ENCODE data around the gene NPTXR.
"Not testable (repeated sequence)": the region's sequence is repeated elsewhere in the genome, so short reads cannot be mapped to it uniquely, and the experiment has no call there.

NPTXR gene

DNA sequence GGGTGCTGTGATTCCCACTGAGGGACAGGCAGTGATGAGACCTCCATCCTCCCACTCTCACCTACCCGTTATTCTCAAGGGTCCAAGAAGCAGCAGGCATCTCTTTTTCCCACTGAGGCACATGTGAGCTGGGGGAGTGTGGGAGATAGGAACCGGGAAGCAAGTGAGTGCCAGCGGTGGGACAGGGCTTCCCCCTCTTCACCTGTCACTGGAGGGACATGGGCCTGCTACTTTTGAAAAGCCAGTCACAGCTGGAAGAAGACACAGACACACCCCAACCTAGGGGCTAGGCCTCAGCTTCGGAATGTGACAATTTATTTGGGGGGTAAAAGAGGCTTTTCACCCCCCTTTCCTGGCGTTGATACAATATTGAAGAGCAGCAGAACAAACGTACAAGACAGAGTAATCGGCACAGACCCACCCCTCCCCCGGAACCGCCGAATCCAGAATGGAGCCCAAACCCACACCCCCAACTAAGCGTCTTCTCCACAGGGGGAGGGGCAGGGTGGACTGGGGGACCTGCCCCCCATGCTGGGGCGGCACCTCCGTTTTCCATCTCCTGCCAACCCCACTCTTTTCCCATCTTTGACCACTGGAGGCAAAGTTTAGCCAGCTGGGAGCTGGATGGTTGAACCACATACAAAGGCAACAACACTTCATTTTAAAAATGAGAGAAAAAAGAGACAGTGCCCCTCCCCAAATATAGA lies 17.5 kb upstream of the NPTXR start:
- no peak overlapping the region for H3K27ac ChIP-seq (ENCODE audit: low read length)
- H3K4me1 ChIP-seq (ENCODE audit: insufficient read depth, low read length), result peaks cover 22% of the 10 kb centered on the region; the same call in 1 of the 2 replicates
- H3K36me3 ChIP-seq (ENCODE audit: insufficient read depth, low read depth, low read length), result peaks cover 18% of the 10 kb centered on the region

DNA sequence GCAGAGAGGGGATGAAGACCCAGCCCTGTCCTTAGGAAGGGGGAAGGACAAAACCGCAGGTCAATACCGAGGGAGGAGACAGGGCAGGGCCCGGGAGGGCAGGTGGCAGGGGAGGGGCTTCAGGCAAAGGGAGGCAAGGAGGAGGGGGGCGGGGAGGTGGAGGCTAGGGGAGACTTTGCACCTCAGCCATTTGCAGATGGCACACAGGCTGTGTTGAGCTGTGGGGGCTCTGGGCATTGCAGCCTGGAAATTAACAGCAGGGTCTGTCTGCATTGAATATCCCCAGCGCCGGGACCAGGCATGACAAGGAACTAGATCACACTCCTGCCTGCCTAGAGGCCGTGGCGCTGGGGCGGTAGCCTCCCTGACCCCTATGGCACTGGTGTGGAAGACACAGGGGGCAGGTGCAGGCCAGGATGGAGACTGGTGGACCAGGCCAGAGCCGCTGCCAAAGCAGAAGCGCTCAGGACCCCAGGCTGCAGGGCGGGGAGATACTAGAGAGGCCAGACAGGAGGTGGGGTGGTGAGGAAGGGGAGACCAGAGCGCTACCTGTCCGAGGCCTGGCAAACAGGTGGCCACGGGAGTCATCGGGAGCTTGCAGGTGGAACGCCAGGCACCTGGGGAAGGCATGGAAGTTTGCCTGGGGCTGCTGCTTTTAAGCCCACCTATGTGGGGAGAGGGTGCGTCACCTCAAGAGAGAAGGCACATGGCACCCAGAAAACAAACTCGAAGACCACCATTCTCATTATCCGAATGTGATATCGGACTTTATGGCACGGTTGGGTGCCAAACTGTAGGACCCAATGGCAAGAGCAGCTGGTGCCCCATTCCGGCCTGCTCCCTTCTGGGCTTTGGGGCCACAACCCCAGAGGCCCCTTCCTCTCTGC lies 16.7 kb upstream of the NPTXR start:
- no peak overlapping the region for H3K9ac ChIP-seq (ENCODE audit: low read depth, low read length)
- H3K4me3 ChIP-seq (ENCODE audit: low read length), result no peak overlapping the region
- peaks cover 11% of the 10 kb centered on the region for H3K36me3 ChIP-seq (ENCODE audit: insufficient read depth, low read depth, low read length)
- no peak overlapping the region for H3K27ac ChIP-seq (ENCODE audit: low read length)
- H3K9me3 ChIP-seq (ENCODE audit: insufficient read depth, low read depth, low read length), result no peaks in the 10 kb centered on the region
- H3K4me1 ChIP-seq (ENCODE audit: insufficient read depth, low read length), result peaks cover 22% of the 10 kb centered on the region; the same call in 1 of the 2 replicates
- H3K27me3 ChIP-seq (ENCODE audit: insufficient read depth, low read length), result peaks cover 18% of the 10 kb centered on the region; the same call in 1 of the 2 replicates

More for the DNA sequence above, 17.5 kb upstream of the NPTXR start:
- no peaks in the 10 kb centered on the region for H3K9me3 ChIP-seq (ENCODE audit: insufficient read depth, low read depth, low read length)
- no peak overlapping the region for H3K9ac ChIP-seq (ENCODE audit: low read depth, low read length)
- no peak overlapping the region for H3K4me3 ChIP-seq (ENCODE audit: low read length)
- peaks cover 18% of the 10 kb centered on the region; the same call in 1 of the 2 replicates for H3K27me3 ChIP-seq (ENCODE audit: insufficient read depth, low read length)

DNA sequence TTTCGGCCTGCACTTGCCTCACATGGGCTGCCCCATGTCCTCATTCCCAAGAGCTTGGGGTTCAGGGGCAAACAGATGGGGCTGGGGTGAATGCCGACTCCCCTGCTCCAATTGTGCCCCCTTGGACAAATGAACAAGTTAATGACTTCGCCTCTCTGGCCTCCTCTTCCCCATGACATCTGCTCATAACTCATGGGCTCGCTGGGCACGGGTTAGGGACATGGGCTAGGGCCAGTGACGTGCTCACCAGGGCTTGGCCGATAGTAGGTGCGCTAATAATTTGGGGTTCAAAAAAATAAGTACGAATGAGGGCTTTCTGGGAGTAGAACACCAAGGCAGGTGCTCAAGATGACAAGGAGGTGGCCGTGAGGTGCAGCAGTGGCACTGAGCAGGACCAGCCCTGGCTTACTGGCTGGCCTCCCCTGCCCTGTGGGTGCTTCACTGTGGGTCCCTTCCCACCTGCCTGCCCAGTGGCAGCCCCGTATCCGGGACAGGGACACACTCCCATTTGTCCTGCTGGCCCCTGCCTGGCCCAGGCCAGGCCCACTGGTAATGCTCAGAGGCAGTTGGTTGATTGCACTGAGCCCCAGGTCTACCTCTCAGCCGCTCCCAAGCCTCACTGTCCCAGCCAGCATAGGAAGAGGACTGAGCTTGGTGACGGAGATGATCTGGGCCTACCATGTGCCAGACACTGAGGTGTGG lies 15.9 kb upstream of the NPTXR start:
- Histone ChIP-seq H3K4me1 (ENCODE audit: insufficient read depth, low read length) (peaks cover 21% of the 10 kb centered on the region; the same call in 1 of the 2 replicates), H3K27ac (ENCODE audit: low read length) (no peak overlapping the region), H3K36me3 (ENCODE audit: insufficient read depth, low read depth, low read length) (peaks cover 3% of the 10 kb centered on the region; the same call in 1 of the 2 replicates), H3K9ac (ENCODE audit: low read depth, low read length) (no peak overlapping the region), H3K9me3 (ENCODE audit: insufficient read depth, low read depth, low read length) (no peaks in the 10 kb centered on the region), H3K4me3 (ENCODE audit: low read length) (no peak overlapping the region), H3K27me3 (ENCODE audit: insufficient read depth, low read length) (peaks cover 18% of the 10 kb centered on the region; the same call in 1 of the 2 replicates)

DNA sequence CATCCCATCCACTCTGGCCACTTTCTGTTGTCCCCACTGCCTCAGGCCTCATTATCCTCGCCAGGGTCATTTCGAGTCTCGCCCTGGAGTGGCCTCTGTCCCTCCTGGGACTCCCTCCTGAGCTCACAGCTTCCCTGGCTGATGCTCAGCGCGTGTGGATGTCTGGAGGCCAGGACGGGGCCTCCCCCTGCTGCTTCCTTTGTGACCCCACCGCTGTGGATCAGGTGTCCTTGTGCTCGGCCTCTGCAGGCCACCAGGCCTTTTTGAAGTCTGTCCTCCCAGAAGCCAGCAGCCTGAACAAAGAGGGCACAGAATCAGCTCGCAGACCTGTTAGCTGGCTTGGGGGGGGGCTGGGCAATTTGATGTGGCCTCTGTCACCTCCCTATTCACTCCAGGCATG lies 14.7 kb upstream of the NPTXR start:
- H3K4me1 ChIP-seq (ENCODE audit: insufficient read depth, low read length), result peaks cover 11% of the 10 kb centered on the region; the same call in 1 of the 2 replicates

DNA sequence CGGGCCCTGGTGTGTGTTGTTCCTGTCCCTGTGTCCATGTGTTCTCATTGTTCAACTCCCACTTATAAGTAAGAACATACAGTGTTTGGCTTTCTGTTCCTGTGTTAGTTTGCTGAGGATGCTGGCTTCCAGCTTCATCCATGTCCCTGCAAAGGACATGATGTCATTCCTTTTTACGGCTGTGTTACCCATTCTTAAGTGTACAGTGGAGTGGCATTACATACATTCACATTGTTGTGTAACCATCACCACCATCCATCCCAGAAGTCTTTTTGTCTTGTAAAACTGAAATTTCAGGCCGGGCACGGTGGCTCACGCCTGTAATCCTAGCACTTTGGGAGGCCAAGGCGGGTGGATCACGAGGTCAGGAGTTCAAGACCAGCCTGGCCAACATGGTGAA lies 10.6 kb upstream of the NPTXR start:
- H3K27ac ChIP-seq (ENCODE audit: low read length); H3K9me3 ChIP-seq (ENCODE audit: insufficient read depth, low read depth, low read length); H3K36me3 ChIP-seq (ENCODE audit: insufficient read depth, low read depth, low read length); H3K4me3 ChIP-seq (ENCODE audit: low read length); H3K9ac ChIP-seq (ENCODE audit: low read depth, low read length); H3K4me1 ChIP-seq (ENCODE audit: insufficient read depth, low read length): not testable (repeated sequence)
- H3K27me3 ChIP-seq (ENCODE audit: insufficient read depth, low read length), result peaks cover 34% of the 10 kb centered on the region

More for the DNA sequence above, 14.7 kb upstream of the NPTXR start:
- Histone ChIP-seq H3K4me3 (ENCODE audit: low read length) (no peak overlapping the region), H3K36me3 (ENCODE audit: insufficient read depth, low read depth, low read length) (no peaks in the 10 kb centered on the region), H3K9me3 (ENCODE audit: insufficient read depth, low read depth, low read length) (no peaks in the 10 kb centered on the region), H3K27me3 (ENCODE audit: insufficient read depth, low read length) (peaks cover 18% of the 10 kb centered on the region; the same call in 1 of the 2 replicates), H3K27ac (ENCODE audit: low read length) (no peak overlapping the region), H3K9ac (ENCODE audit: low read depth, low read length) (no peak overlapping the region)

DNA sequence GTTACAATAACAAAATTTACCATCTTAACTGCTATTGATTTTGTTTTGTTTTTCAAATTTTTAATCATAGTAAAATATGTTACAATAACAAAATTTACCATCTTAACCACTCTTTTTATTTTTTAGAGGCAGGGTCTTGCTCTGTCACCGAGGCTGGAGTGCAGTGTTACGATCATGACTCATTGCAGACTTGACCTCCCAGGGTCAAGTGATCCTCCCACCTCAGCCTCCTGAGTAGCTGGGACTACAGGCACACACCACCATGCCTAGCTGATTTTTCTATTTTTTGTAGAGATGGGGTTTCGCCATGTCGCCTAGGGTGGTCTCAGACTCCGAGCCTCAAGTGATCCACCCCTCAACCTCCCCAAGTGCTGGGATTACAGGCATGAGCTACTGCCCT lies 10.1 kb upstream of the NPTXR start:
- H3K4me3 ChIP-seq (ENCODE audit: low read length); H3K4me1 ChIP-seq (ENCODE audit: insufficient read depth, low read length); H3K9me3 ChIP-seq (ENCODE audit: insufficient read depth, low read depth, low read length); H3K36me3 ChIP-seq (ENCODE audit: insufficient read depth, low read depth, low read length); H3K9ac ChIP-seq (ENCODE audit: low read depth, low read length); H3K27ac ChIP-seq (ENCODE audit: low read length): not testable (repeated sequence)
- peaks cover 39% of the 10 kb centered on the region for H3K27me3 ChIP-seq (ENCODE audit: insufficient read depth, low read length)

DNA sequence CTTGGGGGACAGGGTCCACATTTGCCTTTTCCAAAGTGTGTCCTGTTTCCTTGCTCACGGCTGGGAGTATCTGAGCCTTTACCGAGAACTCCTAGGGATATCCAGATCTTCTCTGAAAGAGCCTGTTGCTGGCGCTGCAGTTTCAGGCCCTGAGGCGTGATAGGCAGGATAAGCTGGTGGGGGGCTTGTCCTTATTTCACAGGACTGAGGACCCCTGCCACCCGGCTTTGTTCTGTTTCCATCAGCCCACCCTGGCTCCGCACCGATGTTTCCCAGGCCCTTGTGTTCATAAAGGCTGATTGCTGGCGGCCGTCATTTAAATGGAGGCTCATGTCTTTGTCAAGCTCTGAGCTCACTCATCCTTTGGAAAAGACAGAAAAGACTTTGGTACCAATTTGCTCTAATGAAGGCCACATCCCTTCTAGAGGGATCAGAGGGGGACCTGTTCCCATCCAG lies 9.4 kb upstream of the NPTXR start:
- H3K9me3 ChIP-seq (ENCODE audit: insufficient read depth, low read depth, low read length), result no peaks in the 10 kb centered on the region
- H3K4me1 ChIP-seq (ENCODE audit: insufficient read depth, low read length), result peaks cover 3% of the 10 kb centered on the region; the same call in 1 of the 2 replicates
- peaks cover 39% of the 10 kb centered on the region for H3K27me3 ChIP-seq (ENCODE audit: insufficient read depth, low read length)
- no peak overlapping the region for H3K9ac ChIP-seq (ENCODE audit: low read depth, low read length)
- no peak overlapping the region for H3K4me3 ChIP-seq (ENCODE audit: low read length)
- H3K27ac ChIP-seq (ENCODE audit: low read length), result no peak overlapping the region
- no peaks in the 10 kb centered on the region for H3K36me3 ChIP-seq (ENCODE audit: insufficient read depth, low read depth, low read length)

DNA sequence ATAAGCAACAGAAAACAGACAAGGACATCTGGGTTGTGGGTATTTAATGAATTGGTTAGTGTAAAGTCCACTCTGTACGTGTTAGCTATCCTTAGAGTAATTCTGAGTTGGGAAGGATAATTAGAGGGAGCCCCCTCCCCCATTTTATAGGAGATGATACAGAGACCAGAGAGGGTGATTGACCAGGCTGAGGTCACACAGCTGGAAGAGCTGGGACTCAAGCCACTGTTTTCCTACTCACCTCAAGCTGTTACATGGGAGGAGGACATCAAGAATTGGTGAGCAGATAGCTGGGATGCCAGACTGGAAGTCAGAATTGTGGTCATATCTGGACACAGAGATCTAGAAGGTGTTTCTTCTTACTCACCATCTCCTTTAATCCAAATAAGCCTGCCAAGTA lies 8.7 kb upstream of the NPTXR start:
- Histone ChIP-seq H3K4me1 (ENCODE audit: insufficient read depth, low read length) (peaks cover 3% of the 10 kb centered on the region; the same call in 1 of the 2 replicates), H3K9me3 (ENCODE audit: insufficient read depth, low read depth, low read length) (no peaks in the 10 kb centered on the region), H3K27me3 (ENCODE audit: insufficient read depth, low read length) (peaks cover 42% of the 10 kb centered on the region), H3K27ac (ENCODE audit: low read length) (no peak overlapping the region), H3K36me3 (ENCODE audit: insufficient read depth, low read depth, low read length) (no peaks in the 10 kb centered on the region), H3K4me3 (ENCODE audit: low read length) (no peak overlapping the region), H3K9ac (ENCODE audit: low read depth, low read length) (no peak overlapping the region)

DNA sequence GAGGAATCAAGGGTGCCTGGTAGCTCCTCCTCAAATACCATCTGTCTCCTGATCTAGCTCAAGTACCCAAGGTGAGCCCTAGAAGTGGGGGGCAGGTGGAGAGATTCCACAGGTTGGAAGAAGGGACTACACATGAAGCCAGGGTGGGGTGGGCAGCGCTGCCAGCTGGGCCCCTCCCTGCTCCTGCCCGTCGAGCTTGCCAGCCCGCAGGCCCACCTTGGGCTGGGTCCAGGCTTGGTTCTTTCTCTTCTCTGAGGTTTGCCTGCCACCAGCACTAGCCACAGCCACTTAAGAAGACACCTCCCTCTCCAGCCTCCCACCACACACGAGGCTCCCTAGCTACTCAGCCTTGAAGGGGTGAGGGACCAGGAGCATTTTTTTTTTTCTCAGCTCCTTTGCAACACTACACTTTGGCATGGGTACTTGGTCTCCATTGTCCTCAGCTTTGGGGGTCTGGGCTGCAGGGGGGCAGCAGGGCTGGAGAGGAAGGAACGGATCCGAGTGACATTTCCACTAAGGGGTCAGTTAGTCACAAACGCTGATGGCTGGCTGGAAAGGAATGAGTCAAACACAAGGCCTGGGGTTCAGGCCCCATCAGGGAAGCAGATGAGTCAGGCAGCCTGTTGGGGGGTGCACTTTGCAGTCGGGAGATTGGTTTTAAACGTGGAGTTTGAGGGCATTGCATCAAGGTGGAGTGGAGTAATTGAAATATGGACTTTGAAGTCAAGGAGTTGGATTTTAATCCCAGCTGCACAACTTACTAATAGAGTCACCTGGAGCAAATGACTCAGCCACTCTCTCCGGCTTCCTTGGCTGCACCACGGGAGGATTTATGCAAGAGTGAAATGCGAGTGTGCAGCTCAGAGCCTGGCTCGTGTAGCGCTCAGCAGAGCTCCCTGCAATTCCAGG lies 7.4 kb upstream of the NPTXR start:
- Histone ChIP-seq H3K27me3 (ENCODE audit: insufficient read depth, low read length) (peaks cover 49% of the 10 kb centered on the region), H3K9ac (ENCODE audit: low read depth, low read length) (no peak overlapping the region)

DNA sequence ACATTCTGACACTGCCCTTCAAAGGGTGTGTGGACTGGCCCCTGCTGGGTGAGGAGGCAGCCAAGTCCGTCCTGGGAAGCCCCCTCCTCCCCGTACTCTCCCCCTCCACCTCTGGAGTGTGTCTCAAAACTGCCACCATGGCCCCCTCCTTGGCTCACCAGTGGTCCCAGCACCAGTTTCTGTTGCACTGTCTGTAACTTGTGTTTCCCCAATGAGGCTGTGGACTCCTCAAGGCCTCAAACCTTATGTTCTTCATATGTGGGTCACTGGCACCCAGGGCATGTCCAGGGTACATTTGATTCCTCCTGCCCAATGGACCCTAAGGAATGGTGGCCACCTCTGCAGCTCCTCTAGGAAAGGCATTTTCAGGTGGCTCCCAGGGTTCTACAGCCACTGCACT lies 6.6 kb upstream of the NPTXR start:
- Histone ChIP-seq H3K9me3 (ENCODE audit: insufficient read depth, low read depth, low read length) (no peaks in the 10 kb centered on the region), H3K4me1 (ENCODE audit: insufficient read depth, low read length) (peaks cover 3% of the 10 kb centered on the region; the same call in 1 of the 2 replicates), H3K27ac (ENCODE audit: low read length) (no peak overlapping the region), H3K36me3 (ENCODE audit: insufficient read depth, low read depth, low read length) (no peaks in the 10 kb centered on the region), H3K9ac (ENCODE audit: low read depth, low read length) (no peak overlapping the region), H3K27me3 (ENCODE audit: insufficient read depth, low read length) (peaks cover 57% of the 10 kb centered on the region), H3K4me3 (ENCODE audit: low read length) (no peak overlapping the region)

More for the DNA sequence above, 7.4 kb upstream of the NPTXR start:
- Histone ChIP-seq H3K27ac (ENCODE audit: low read length) (no peak overlapping the region), H3K4me3 (ENCODE audit: low read length) (no peak overlapping the region), H3K9me3 (ENCODE audit: insufficient read depth, low read depth, low read length) (no peaks in the 10 kb centered on the region), H3K36me3 (ENCODE audit: insufficient read depth, low read depth, low read length) (no peaks in the 10 kb centered on the region), H3K4me1 (ENCODE audit: insufficient read depth, low read length) (peaks cover 3% of the 10 kb centered on the region; the same call in 1 of the 2 replicates)

Measured in iPS-20b (cell line).